B cell (primary cell): ENCODE results near the gene TTC28. TPM values are rescaled to one million over a fixed set of nuclear protein-coding genes. Genes with fewer than 3 reads are reported as not detected.

Source experiments
- ATAC-seq: fragments of 200-7000 bp; cut with Tn5 transposase; one replicate; pipeline ENCODE4 v1.10.0; 2021; ENCODE audit warnings: low read depth, mild to moderate bottlenecking, moderate number of reproducible peaks, moderate library complexity
- CTCF ChIA-PET: fragments of 350-600 bp; sonication (Branson Sonifier 250); formaldehyde crosslinking; loops from one replicate; lab custom pipeline; 2021; ENCODE audit warnings: antibody characterized with exemption, inconsistent platforms; lab: Charles Lee
- POLR2A ChIA-PET: fragments of 350-600 bp; sonication (Branson Sonifier 250); formaldehyde crosslinking; loops from one replicate; lab custom pipeline; 2021; ENCODE audit warnings: antibody characterized with exemption; lab: Charles Lee
- DNase-seq: peaks from one replicate; pipeline ENCODE4 v3.0.0; 2013
- H2AFZ ChIP-seq: 2 replicates; pipeline ENCODE4 v1.6.1; 2012; ENCODE audit warnings: mild to moderate bottlenecking, low read depth, low read length; ENCODE audit not compliant: insufficient read depth, poor library complexity, severe bottlenecking
- H3K27ac ChIP-seq, 2 donors: 1 replicate in 1 of 2; 2 replicates in 1 of 2; pipeline ENCODE4 v1.5.1; 2012 to 2013; ENCODE audit warnings: low read length in 2 of 2, mild to moderate bottlenecking in 2 of 2, moderate library complexity in 1 of 2
- H3K27me3 ChIP-seq, 4 experiments: fragments of 200-600 bp in 1 of 4; sonication (generic) in 1 of 4; replicated peaks in 1 of 4; 1 replicate in 2 of 4; 2 replicates in 2 of 4; pipeline versions ENCODE4 v1.6.1 to v1.7.0; 2013 to 2016; ENCODE audit warnings: low read length in 3 of 4, mild to moderate bottlenecking in 2 of 4, mixed read lengths in 1 of 4, moderate library complexity in 1 of 4; ENCODE audit not compliant: insufficient read depth in 4 of 4, control insufficient read depth in 3 of 4; ENCODE audit errors: control extremely low read depth in 1 of 4
- H3K36me3 ChIP-seq, 2 experiments: replicated peaks in 1 of 2; 1 replicate in 1 of 2; 2 replicates in 1 of 2; pipeline versions ENCODE4 v1.6.1 to v1.7.1; 2013; ENCODE audit warnings: low read length in 1 of 2; ENCODE audit not compliant: insufficient read depth in 2 of 2, control insufficient read depth in 1 of 2; ENCODE audit errors: control extremely low read depth in 1 of 2, extremely low read depth in 1 of 2
- H3K4me1 ChIP-seq, 2 donors: fragments of 200-600 bp in 1 of 2; sonication (generic) in 1 of 2; 1 replicate in 1 of 2; 2 replicates in 1 of 2; pipeline versions ENCODE4 v1.5.1 to v1.6.1; 2013 to 2017; ENCODE audit warnings: low read length in 2 of 2; ENCODE audit not compliant: control insufficient read depth in 2 of 2, insufficient read depth in 2 of 2
- H3K4me2 ChIP-seq: replicated peaks from 2 replicates; pipeline ENCODE3; 2012; ENCODE audit warnings: mild to moderate bottlenecking, low read depth, low read length; ENCODE audit not compliant: poor library complexity, severe bottlenecking
- H3K4me3 ChIP-seq, 5 experiments: fragments of 200-600 bp in 1 of 5; sonication (generic) in 1 of 5; 1 replicate in 3 of 5; 2 replicates in 2 of 5; pipeline versions ENCODE4 v1.5.1 to v1.7.0; 2011 to 2016; ENCODE audit warnings: low read length in 4 of 5, mild to moderate bottlenecking in 4 of 5, low read depth in 2 of 5, control low read depth in 1 of 5, moderate library complexity in 1 of 5; ENCODE audit not compliant: insufficient read depth in 1 of 5; ENCODE audit errors: control extremely low read depth in 1 of 5, extremely low read depth in 1 of 5
- H3K79me2 ChIP-seq: fragments of 200-600 bp; sonication (generic); one replicate; pipeline ENCODE4 v1.6.0; 2016; ENCODE audit warnings: low read length; ENCODE audit not compliant: control insufficient read depth, insufficient read depth
- H3K9ac ChIP-seq: fragments of 200-600 bp; sonication (generic); 2 replicates; pipeline ENCODE4 v1.6.1; 2017; ENCODE audit warnings: mild to moderate bottlenecking, low read length, moderate library complexity
- H3K9me3 ChIP-seq, 3 donors: one replicate each; pipeline versions ENCODE4 v1.6.1 to v1.7.1; 2013; ENCODE audit warnings: low read length in 2 of 3; ENCODE audit not compliant: control insufficient read depth in 2 of 3, insufficient read depth in 1 of 3; ENCODE audit errors: control extremely low read depth in 1 of 3
- H4K20me1 ChIP-seq: 2 replicates; pipeline ENCODE4 v1.6.0; 2012; ENCODE audit warnings: mild to moderate bottlenecking, low read length; ENCODE audit not compliant: insufficient read depth, control insufficient read depth, poor library complexity, severe bottlenecking
- H3K27ac Mint-ChIP-seq: one replicate; pipeline ENCODE4 v1.8.0; 2021; ENCODE audit warnings: mixed read lengths
- H3K27me3 Mint-ChIP-seq: one replicate; pipeline ENCODE4 v1.8.0; 2021; ENCODE audit warnings: mixed read lengths
- H3K4me1 Mint-ChIP-seq: one replicate; pipeline ENCODE4 v1.8.0; 2021; ENCODE audit warnings: mixed read lengths
- H3K4me3 Mint-ChIP-seq: one replicate; pipeline ENCODE4 v1.8.0; 2021; ENCODE audit warnings: mixed read lengths
- H3K9me3 Mint-ChIP-seq: one replicate; pipeline ENCODE4 v1.8.0; 2022; ENCODE audit warnings: mixed read lengths; ENCODE audit not compliant: insufficient read depth
- CTCF ChIP-seq: fragments of 200-600 bp; IDR thresholded peaks from one replicate; pipeline ENCODE4 v1.8.0; 2022; ENCODE audit warnings: antibody characterized with exemption, mild to moderate bottlenecking
- EZH2 ChIP-seq: IDR thresholded peaks from 2 replicates; pipeline ENCODE4 v1.6.1; 2012; ENCODE audit warnings: borderline replicate concordance, low read depth, mild to moderate bottlenecking, moderate library complexity, low read length; ENCODE audit not compliant: insufficient read depth, poor library complexity, severe bottlenecking
- WGBS: methylation state at CpG from one replicate; pipeline ENCODE4 v1.1.5; 2013; ENCODE audit warnings: missing lambda C conversion rate; ENCODE audit not compliant: insufficient coverage; 5-methylcytosine and 5-hydroxymethylcytosine counted together
- intact Hi-C: fragments of 100-400 bp; cut with micrococcal nuclease; formaldehyde crosslinking; loops from one replicate; pipeline ENCODE4 v1.10.0; 2022
- polyA plus RNA-seq: library from polyadenylated mRNA; depleted of rRNA; stranded (reverse); fragments of >200 nt; gene quantifications from 2 replicates; pipeline ENCODE4 v1.2.3, GENCODE V29; 2012
- total RNA-seq, 2 donors: library from RNA; stranded (reverse); fragments of 120-200 nt in 1 of 2; gene quantifications; 1 replicate in 1 of 2; 2 replicates in 1 of 2; pipeline versions ENCODE4 v1.2.3 to v1.2.4, GENCODE V29; 2013 to 2022

Gene TTC28
- total and polyA plus RNA-seq, 2 donors (not counting 1 experiment from before 2014, with no cell fraction given) = 4.5 to 7.3 TPM

DNA sequence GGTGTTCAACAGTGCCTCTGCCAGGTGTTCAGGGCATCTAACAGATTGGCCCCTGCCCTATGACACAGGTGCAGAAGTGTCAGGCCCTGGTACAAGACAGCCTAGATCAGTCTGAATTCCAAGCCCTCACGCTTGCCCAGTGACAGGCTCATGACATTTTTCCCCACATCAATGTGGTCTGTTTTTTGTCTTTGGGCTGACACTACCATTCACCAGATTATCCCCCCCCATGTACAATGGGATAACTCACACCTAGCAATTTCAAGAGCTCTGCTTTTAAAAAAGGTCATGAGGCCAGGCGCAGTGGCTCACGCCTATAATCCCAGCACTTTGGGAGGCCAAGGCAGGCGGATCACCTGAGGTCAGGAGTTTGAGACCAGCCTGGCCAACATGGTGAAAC is 605.1 kb downstream of the TTC28 start:
- Mint-ChIP-seq H3K4me1 (no peaks in the 10 kb centered on the region), H3K4me3 (no peak overlapping the region), H3K27ac (no peak overlapping the region), H3K9me3 (peaks cover 2% of the 10 kb centered on the region), H3K27me3 (peaks cover 10% of the 10 kb centered on the region)
- no peak for DNase-seq
- POLR2A ChIA-PET = no interaction called here
- intact Hi-C loops = no loop called here
- H3K27ac ChIP-seq = no peak overlapping the region
- no peak overlapping the region for H3K4me2 ChIP-seq
- CTCF ChIA-PET = no interaction called here
- no CpG with 5 or more reads among the region's 4 CpGs for WGBS
- H3K79me2 ChIP-seq = no peaks in the 10 kb centered on the region
- no peak overlapping the region for H3K9ac ChIP-seq
- no peaks in the 10 kb centered on the region for H3K9me3 ChIP-seq
- H3K27me3 ChIP-seq = no peaks in the 10 kb centered on the region
- no peak overlapping the region for H2AFZ ChIP-seq
- no peak for ATAC-seq
- TF ChIP-seq CTCF (no peak), EZH2 (no peak)
- no peaks in the 10 kb centered on the region for H4K20me1 ChIP-seq
- H3K36me3 ChIP-seq = no peaks in the 10 kb centered on the region
- H3K4me1 ChIP-seq = no peaks in the 10 kb centered on the region
- no peak overlapping the region for H3K4me3 ChIP-seq

DNA sequence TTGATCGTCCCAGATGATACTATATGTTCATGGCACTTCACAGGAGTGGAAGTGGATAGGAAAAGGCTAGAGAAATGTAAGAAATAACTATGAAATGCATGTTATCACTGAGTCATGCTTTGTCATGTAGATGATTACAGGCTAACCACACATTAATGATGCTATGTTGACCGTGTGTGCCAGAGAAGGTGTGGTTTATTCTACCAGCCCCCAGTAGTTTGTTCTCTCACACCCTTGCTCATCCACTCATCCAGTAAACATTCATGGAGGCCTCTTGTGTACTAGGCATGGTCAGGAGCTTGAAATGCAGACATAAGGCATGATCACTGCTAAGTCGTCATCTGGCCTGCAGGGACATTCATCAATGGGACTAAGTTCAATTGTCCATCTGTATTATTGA is 607.6 kb downstream of the TTC28 start:
- no peak for TF ChIP-seq CTCF
- TF ChIP-seq EZH2 = no peak
- ChIA-PET CTCF (interaction anchor here (0.6 kb wide), 1 partner anchor 1397 kb away, joined by 3 read pairs; no protein-coding TSS in a partner anchor), POLR2A (no interaction called here)
- Histone ChIP-seq H3K9ac (no peak overlapping the region), H3K36me3 (no peaks in the 10 kb centered on the region), H2AFZ (no peak overlapping the region), H3K9me3 (no peaks in the 10 kb centered on the region), H3K4me2 (no peak overlapping the region), H3K4me1 (no peaks in the 10 kb centered on the region), H3K27ac (no peak overlapping the region), H3K79me2 (no peaks in the 10 kb centered on the region), H4K20me1 (no peaks in the 10 kb centered on the region), H3K27me3 (no peaks in the 10 kb centered on the region), H3K4me3 (no peak overlapping the region)
- ATAC-seq = no peak
- DNase-seq = no peak
- Mint-ChIP-seq H3K9me3 (peaks cover 2% of the 10 kb centered on the region), H3K27me3 (peaks cover 14% of the 10 kb centered on the region), H3K4me1 (no peaks in the 10 kb centered on the region), H3K4me3 (no peak overlapping the region), H3K27ac (no peak overlapping the region)
- intact Hi-C loops = no loop called here
- WGBS = no CpG with 5 or more reads among the region's 3 CpGs
